GM12892 (cell line): ENCODE data around the gene MAP3K10.

Experiments used
- POLR2A ChIP-seq: IDR thresholded peaks from 2 replicates; pipeline ENCODE4 v1.6.1; 2011; ENCODE audit warnings: low read depth, low read length, control low read depth
- POLR2AphosphoS5 ChIP-seq: IDR thresholded peaks from 2 replicates; pipeline ENCODE4 v1.6.1; 2011; ENCODE audit warnings: low read depth, low read length, control low read depth

- no peak for TF ChIP-seq POLR2A
- TF ChIP-seq POLR2AphosphoS5, result no peak
These were observed 52.0 kb downstream of the MAP3K10 start for GRCh38 chr19:40243181-40243580.
